SK-N-SH (cell line): ENCODE data around the gene RBM42. TPM values are rescaled to one million over a fixed set of nuclear protein-coding genes. Genes with fewer than 3 reads are reported as not detected.
"Not testable (repeated sequence)": the region's sequence is repeated elsewhere in the genome, so short reads cannot be mapped to it uniquely, and the experiment has no call there.

Source experiments
- CTCF ChIA-PET: fragments of 300-600, 350-600 bp; formaldehyde crosslinking; extraction: SDS; loops from one replicate; lab custom pipeline; 2021; lab: Yijun Ruan, JAX
- POLR2A ChIA-PET: fragments of 350-600 bp; sonication (Branson Sonifier 250); formaldehyde crosslinking; extraction: SDS; loops from one replicate; lab custom pipeline; 2020; ENCODE audit warnings: antibody characterized with exemption, inconsistent platforms; lab: Yijun Ruan, JAX
- DNase-seq: peaks from one replicate; pipeline ENCODE4 v3.0.0; 2012
- H2AFZ ChIP-seq: fragments of 200-600 bp; sonication (generic); 2 replicates; pipeline ENCODE4 v1.8.1; 2016; ENCODE audit warnings: antibody characterized with exemption, mild to moderate bottlenecking, low read depth
- H3F3A ChIP-seq: fragments of 200-600 bp; sonication (generic); replicated peaks from 2 replicates; pipeline ENCODE3; 2016; ENCODE audit warnings: antibody characterized with exemption, mild to moderate bottlenecking; ENCODE audit not compliant: insufficient read depth
- H3K27ac ChIP-seq, 2 experiments: fragments of 200-500 bp in 1 of 2; fragments of 200-600 bp in 1 of 2; sonication (Bioruptor generic) in 1 of 2; sonication (generic), shearing (Covaris generic) in 1 of 2; 2 replicates each; pipeline versions ENCODE4 v1.5.1 to v1.6.1; 2014 to 2016; ENCODE audit warnings: low read depth in 2 of 2, inconsistent platforms in 1 of 2, low read length in 1 of 2, mild to moderate bottlenecking in 1 of 2, mixed read lengths in 1 of 2
- H3K27me3 ChIP-seq: fragments of 200-600 bp; sonication (generic), shearing (Covaris generic); 2 replicates; pipeline ENCODE4 v1.6.1; 2016; ENCODE audit warnings: mixed run types; ENCODE audit not compliant: insufficient read depth
- H3K36me3 ChIP-seq, 2 experiments: fragments of 200-500 bp in 1 of 2; fragments of 200-600 bp in 1 of 2; sonication (Bioruptor generic) in 1 of 2; sonication (generic) in 1 of 2; replicated peaks in 1 of 2; 2 replicates each; pipeline versions ENCODE3 to v1.5.1; 2014 to 2016; ENCODE audit warnings: low read length in 1 of 2, mild to moderate bottlenecking in 1 of 2; ENCODE audit not compliant: insufficient read depth in 2 of 2, control insufficient read depth in 1 of 2
- H3K4me1 ChIP-seq, 2 experiments: fragments of 200-500 bp in 1 of 2; fragments of 200-600 bp in 1 of 2; sonication (Bioruptor generic) in 1 of 2; sonication (generic), shearing (Covaris generic) in 1 of 2; 2 replicates each; pipeline versions ENCODE4 v1.5.1 to v1.6.1; 2014 to 2016; ENCODE audit warnings: low read depth in 1 of 2, low read length in 1 of 2, mixed run types in 1 of 2; ENCODE audit not compliant: insufficient read depth in 2 of 2, control insufficient read depth in 1 of 2
- H3K4me2 ChIP-seq: fragments of 200-600 bp; sonication (generic), shearing (Covaris generic); 2 replicates; pipeline ENCODE4 v1.6.1; 2017; ENCODE audit warnings: mixed run types
- H3K4me3 ChIP-seq, 2 experiments: fragments of 200-500 bp in 1 of 2; fragments of 200-600 bp in 1 of 2; sonication (Bioruptor generic) in 1 of 2; sonication (generic), shearing (Covaris generic) in 1 of 2; 2 replicates each; pipeline versions ENCODE4 v1.5.1 to v1.8.1; 2014 to 2016; ENCODE audit warnings: low read depth in 2 of 2, inconsistent platforms in 1 of 2, low read length in 1 of 2, mild to moderate bottlenecking in 1 of 2, mixed read lengths in 1 of 2, moderate library complexity in 1 of 2
- H3K79me2 ChIP-seq: fragments of 200-600 bp; sonication (generic); 2 replicates; pipeline ENCODE4 v1.8.1; 2017; ENCODE audit warnings: mild to moderate bottlenecking; ENCODE audit not compliant: insufficient read depth
- H3K9ac ChIP-seq: fragments of 200-600 bp; sonication (generic); 2 replicates; pipeline ENCODE4 v1.6.1; 2017; ENCODE audit warnings: mixed run types
- H3K9me2 ChIP-seq: fragments of 200-600 bp; sonication (generic); 2 replicates; pipeline ENCODE4 v1.6.1; 2017; ENCODE audit warnings: mixed run types
- H3K9me3 ChIP-seq: fragments of 200-600 bp; sonication (generic); 2 replicates; pipeline ENCODE4 v1.6.1; 2017; ENCODE audit warnings: mixed run types, mild to moderate bottlenecking, moderate library complexity
- H4K20me1 ChIP-seq: fragments of 200-600 bp; sonication (generic); 2 replicates; pipeline ENCODE4 v1.6.1; 2017; ENCODE audit warnings: mild to moderate bottlenecking, mixed run types; ENCODE audit not compliant: insufficient read depth
- ELF1 ChIP-seq: IDR thresholded peaks from 2 replicates; pipeline ENCODE4 v1.4.0; 2012
- EP300 ChIP-seq, 2 experiments: IDR thresholded peaks; 2 replicates each; pipeline versions ENCODE4 v1.4.0 to v1.6.1; 2012; ENCODE audit warnings: borderline replicate concordance in 1 of 2, low read depth in 1 of 2, low read length in 1 of 2
- IRF3 ChIP-seq: fragments of 150-350 bp; IDR thresholded peaks from 2 replicates; pipeline ENCODE4 v1.6.1; 2016; ENCODE audit warnings: mild to moderate bottlenecking, low read depth, low read length
- MEF2A ChIP-seq: IDR thresholded peaks from 2 replicates; pipeline ENCODE4 v1.4.0; 2012; ENCODE audit warnings: low read depth, borderline replicate concordance
- RFX5 ChIP-seq: IDR thresholded peaks from 2 replicates; pipeline ENCODE4 v1.6.1; 2012; ENCODE audit warnings: mild to moderate bottlenecking, improper control_type of control experiment, low read length
- SIN3A ChIP-seq: IDR thresholded peaks from 2 replicates; pipeline ENCODE4 v1.6.1; 2012; ENCODE audit warnings: low read depth, mild to moderate bottlenecking, low read length, moderate library complexity, borderline replicate concordance
- SMC3 ChIP-seq: IDR thresholded peaks from 2 replicates; pipeline ENCODE4 v1.6.1; 2012; ENCODE audit warnings: low read depth, low read length, improper control_type of control experiment
- TCF12 ChIP-seq: IDR thresholded peaks from 2 replicates; pipeline ENCODE4 v1.4.0; 2012
- TEAD4 ChIP-seq: IDR thresholded peaks from 2 replicates; pipeline ENCODE4 v1.4.0; 2012; ENCODE audit warnings: mild to moderate bottlenecking, borderline replicate concordance; ENCODE audit not compliant: insufficient read depth
- YY1 ChIP-seq: IDR thresholded peaks from 2 replicates; pipeline ENCODE4 v1.4.0; 2012; ENCODE audit warnings: low read depth, mild to moderate bottlenecking
- WGBS: methylation state at CpG from one replicate; pipeline ENCODE4 v1.1.6; 2017; ENCODE audit warnings: low lambda C conversion rate; 5-methylcytosine and 5-hydroxymethylcytosine counted together
- polyA plus RNA-seq, 3 experiments: library from polyadenylated mRNA; depleted of rRNA; stranded (reverse); fragments of >200 nt; gene quantifications; 2 replicates each; pipeline ENCODE4 v1.2.3, GENCODE V29; 2012

Gene RBM42
- polyA plus RNA-seq, 1 of the 3 experiments (the other 2 are of a cell fraction), result 69.9 TPM

- H3K9me3 ChIP-seq, result no peaks in the 10 kb centered on the region
- no peaks in the 10 kb centered on the region for H3K36me3 ChIP-seq
- 10% methylated on average over 3 of the region's 3 CpGs for WGBS
- no peak overlapping the region for H3K9ac ChIP-seq
- no peak overlapping the region for H3K27ac ChIP-seq
- no peak overlapping the region for H2AFZ ChIP-seq
- CTCF ChIA-PET, result no interaction called here
- H4K20me1 ChIP-seq, result no peaks in the 10 kb centered on the region
- no peak overlapping the region for H3K4me3 ChIP-seq
- no peak overlapping the region for H3K4me2 ChIP-seq
- peaks cover 34% of the 10 kb centered on the region; the same call in 1 of the 2 replicates for H3K27me3 ChIP-seq
- H3K79me2 ChIP-seq, result no peaks in the 10 kb centered on the region
- H3K4me1 ChIP-seq, result no peaks in the 10 kb centered on the region
- POLR2A ChIA-PET, result no interaction called here
- H3F3A ChIP-seq, result no peaks in the 10 kb centered on the region
- TF ChIP-seq EP300 (IDR thresholded peaks at IDR 0.05; ENCODE audit: borderline replicate concordance in 1 of 2, low read depth in 1 of 2, low read length in 1 of 2) (no peak), MEF2A (no peak), YY1 (no peak), ELF1 (no peak), IRF3 (no peak), TCF12 (no peak), RFX5 (no peak), SIN3A (no peak), SMC3 (no peak), TEAD4 (no peak)
- no peak for DNase-seq
- no peaks in the 10 kb centered on the region for H3K9me2 ChIP-seq
Measured at GRCh38 chr19:35601971-35602370, 26.9 kb upstream of the RBM42 start.

GRCh38 chr19:35604436-35604835 is 24.4 kb upstream of the RBM42 start:
- H3K4me3 ChIP-seq, H3K4me1 ChIP-seq, H3K79me2 ChIP-seq, H3K9me2 ChIP-seq, H3F3A ChIP-seq, H3K4me2 ChIP-seq, H3K36me3 ChIP-seq, DNase-seq, H3K27ac ChIP-seq, H4K20me1 ChIP-seq, H2AFZ ChIP-seq, H3K9me3 ChIP-seq, H3K9ac ChIP-seq: not testable (repeated sequence)
- CTCF ChIA-PET, result interaction anchor here (0.9 to 1.9 kb wide), 2 partner anchors 12 to 17 kb away, joined by 3 to 7 read pairs; no protein-coding TSS in a partner anchor
- peaks cover 34% of the 10 kb centered on the region; the same call in 1 of the 2 replicates for H3K27me3 ChIP-seq
- POLR2A ChIA-PET, result interaction anchor here (0.7 kb wide), 1 partner anchor 461 kb away, joined by 3 read pairs; no protein-coding TSS in a partner anchor
- WGBS, result 27% methylated on average over 4 of the region's 4 CpGs

- DNase-seq, H3K9me3 ChIP-seq, H3K36me3 ChIP-seq, H4K20me1 ChIP-seq, H3K4me3 ChIP-seq, H3K27ac ChIP-seq, H2AFZ ChIP-seq, H3K4me2 ChIP-seq, H3K9ac ChIP-seq, H3K4me1 ChIP-seq, H3K9me2 ChIP-seq, H3K79me2 ChIP-seq, POLR2A ChIA-PET, H3F3A ChIP-seq: not testable (repeated sequence)
- WGBS, result 19% methylated on average over 8 of the region's 8 CpGs
- peaks cover 13% of the 10 kb centered on the region; the same call in 1 of the 2 replicates for H3K27me3 ChIP-seq
- CTCF ChIA-PET, result interaction anchor here (1.3 to 2.1 kb wide), 3 partner anchors 51 to 96 kb away, joined by 3 to 5 read pairs (median 5); no protein-coding TSS in a partner anchor
Measured at GRCh38 chr19:35607170-35607569, 21.7 kb upstream of the RBM42 start.
